Panc1 (cell line): ENCODE measurements around the gene NBPF20. TPM values are rescaled to one million over a fixed set of nuclear protein-coding genes. Genes with fewer than 3 reads are reported as not detected.
"Not testable (repeated sequence)": the region's sequence is repeated elsewhere in the genome, so short reads cannot be mapped to it uniquely, and the experiment has no call there.

ENCODE experiments used
- ATAC-seq: fragments of 200-7000 bp; cut with Tn5 transposase; 2 replicates; pipeline ENCODE4 v1.9.1; 2020; ENCODE audit warnings: mild to moderate bottlenecking, moderate library complexity
- BruUV-seq: library from RNA; stranded (reverse); fragments of 400-500 nt; replicated peaks from 2 replicates; lab custom pipeline; 2021; lab: Mats Ljungman, UMichigan
- CTCF ChIA-PET: fragments of 300-600 bp; sonication (Branson Sonifier 250); formaldehyde crosslinking; loops from one replicate; lab custom pipeline; 2022; ENCODE audit warnings: antibody characterized with exemption; lab: Charles Lee
- POLR2A ChIA-PET: fragments of 300-600 bp; sonication (Branson Sonifier 250); formaldehyde crosslinking; loops from one replicate; lab custom pipeline; 2022; ENCODE audit warnings: antibody characterized with exemption; lab: Charles Lee
- DNase-seq: peaks from one replicate; pipeline ENCODE4 v3.0.0-alpha.2; 2010; ENCODE audit warnings: low read depth, low spot score
- H3K27ac ChIP-seq: 2 replicates; pipeline ENCODE4 v1.5.1; 2011; ENCODE audit warnings: mild to moderate bottlenecking, low read length, inconsistent platforms
- H3K27me3 ChIP-seq: fragments of 200-500 bp; sonication (Bioruptor generic); 2 replicates; pipeline ENCODE4 v1.6.0; 2014; ENCODE audit warnings: low read length, inconsistent platforms; ENCODE audit not compliant: control insufficient read depth, insufficient read depth
- H3K36me3 ChIP-seq: fragments of 200-500 bp; sonication (Bioruptor generic); 2 replicates; pipeline ENCODE4 v1.5.1; 2014; ENCODE audit warnings: inconsistent platforms, mild to moderate bottlenecking, low read length, moderate library complexity; ENCODE audit not compliant: control insufficient read depth, insufficient read depth
- H3K4me1 ChIP-seq: 2 replicates; pipeline ENCODE4 v1.5.1; 2011; ENCODE audit warnings: inconsistent platforms, mild to moderate bottlenecking, low read length, moderate library complexity; ENCODE audit not compliant: control insufficient read depth, insufficient read depth
- H3K4me3 ChIP-seq, 2 experiments: 2 replicates each; pipeline ENCODE4 v1.5.1; 2011 to 2012; ENCODE audit warnings: low read depth in 2 of 2, low read length in 2 of 2, mild to moderate bottlenecking in 2 of 2, inconsistent platforms in 1 of 2, moderate library complexity in 1 of 2
- H3K9me3 ChIP-seq: fragments of 200-500 bp; sonication (Bioruptor generic); 2 replicates; pipeline ENCODE4 v1.5.1; 2014; ENCODE audit warnings: low read depth, mild to moderate bottlenecking, inconsistent platforms, low read length, moderate library complexity; ENCODE audit not compliant: control insufficient read depth, insufficient read depth
- REST ChIP-seq, 2 experiments: IDR thresholded peaks; 2 replicates each; pipeline ENCODE4 v1.6.1; 2011 to 2012; ENCODE audit warnings: low read depth in 2 of 2, control low read depth in 1 of 2, low read length in 1 of 2, mild to moderate bottlenecking in 1 of 2, moderate library complexity in 1 of 2; ENCODE audit not compliant: insufficient read depth in 1 of 2
- in situ Hi-C: cut with HindIII; loops from 2 replicates; pipeline ENCODE4 v1.10.0; 2016; ENCODE audit warnings: low sequenced_read_pairs, low pct_unique_long_range_greater_than_20kb
- intact Hi-C: fragments of 100-400 bp; cut with micrococcal nuclease; formaldehyde crosslinking; loops from one replicate; pipeline ENCODE4 v1.10.0; 2022; ENCODE audit not compliant: unreplicated experiment
- total RNA-seq: library from RNA; stranded (reverse); gene quantifications from one replicate; pipeline ENCODE4 v1.2.1, GENCODE V29; 2021; ENCODE audit not compliant: unreplicated experiment

NBPF20 gene
- total RNA-seq, 1 experiment from 2014 or later = 3.5 TPM

GRCh38 chr1:145445219-145445618 is 19.8 kb upstream of the NBPF20 start:
- intact Hi-C loops, H3K4me1 ChIP-seq, POLR2A ChIA-PET, H3K27ac ChIP-seq, in situ Hi-C loops, BruUV-seq, H3K36me3 ChIP-seq, DNase-seq, H3K4me3 ChIP-seq, ATAC-seq, H3K27me3 ChIP-seq, H3K9me3 ChIP-seq: not testable (repeated sequence)
- peak; percentile 67 to 79 for TF ChIP-seq REST (IDR thresholded peaks at IDR 0.05; ENCODE audit: insufficient read depth in 1 of 2, low read depth in 2 of 2, low read length in 1 of 2)
- CTCF ChIA-PET = interaction anchor here (0.6 kb wide), 1 partner anchor 593 kb away, joined by 7 read pairs; no protein-coding TSS in a partner anchor

- POLR2A ChIA-PET, H3K9me3 ChIP-seq, H3K27ac ChIP-seq, H3K4me1 ChIP-seq, H3K4me3 ChIP-seq, H3K36me3 ChIP-seq, BruUV-seq, intact Hi-C loops, ATAC-seq, DNase-seq, in situ Hi-C loops, H3K27me3 ChIP-seq, CTCF ChIA-PET: not testable (repeated sequence)
Observed at GRCh38 chr1:145442340-145442739, 16.9 kb upstream of the NBPF20 start.

GRCh38 chr1:145431363-145432256 is 6.2 kb upstream of the NBPF20 start:
- H3K36me3 ChIP-seq, intact Hi-C loops, H3K27me3 ChIP-seq, DNase-seq, in situ Hi-C loops, H3K27ac ChIP-seq, CTCF ChIA-PET, H3K4me1 ChIP-seq, POLR2A ChIA-PET, H3K9me3 ChIP-seq, BruUV-seq: not testable (repeated sequence)
- ATAC-seq = peak; percentile 83
- H3K4me3 ChIP-seq = peak overlapping the region; percentile 21 to 37

GRCh38 chr1:145430830-145431229 is 5.4 kb upstream of the NBPF20 start:
- H3K36me3 ChIP-seq, CTCF ChIA-PET, H3K4me1 ChIP-seq, H3K4me3 ChIP-seq, POLR2A ChIA-PET, H3K27ac ChIP-seq, DNase-seq, H3K27me3 ChIP-seq, H3K9me3 ChIP-seq, ATAC-seq, intact Hi-C loops, in situ Hi-C loops, BruUV-seq: not testable (repeated sequence)

GRCh38 chr1:145429329-145429728 is 3.9 kb upstream of the NBPF20 start:
- H3K36me3 ChIP-seq, intact Hi-C loops, H3K4me3 ChIP-seq, BruUV-seq, H3K9me3 ChIP-seq, H3K27me3 ChIP-seq, POLR2A ChIA-PET, H3K27ac ChIP-seq, in situ Hi-C loops, H3K4me1 ChIP-seq, CTCF ChIA-PET, ATAC-seq, DNase-seq: not testable (repeated sequence)

- POLR2A ChIA-PET, H3K27me3 ChIP-seq, intact Hi-C loops, CTCF ChIA-PET, in situ Hi-C loops, H3K9me3 ChIP-seq, H3K36me3 ChIP-seq, BruUV-seq, DNase-seq, H3K4me1 ChIP-seq: not testable (repeated sequence)
- ATAC-seq = peak; percentile 91
- H3K27ac ChIP-seq = peak overlapping the region; percentile 69
- peak overlapping the region; percentile 61 to 80 for H3K4me3 ChIP-seq
Observed at GRCh38 chr1:145424612-145425435, 579 bp downstream of the NBPF20 start.
